ENCODE data around the gene PYROXD2. TPM values are rescaled to one million over a fixed set of nuclear protein-coding genes. Genes with fewer than 3 reads are reported as not detected.

The PYROXD2 gene
- total and polyA plus RNA-seq, 2 of the 8 experiments (the other 6 are each of a cell fraction or from before 2014, with no cell fraction given) = 3.2 to 5.4 TPM

- no peak for TF ChIP-seq CHD2 (IDR thresholded peaks at IDR 0.05; ENCODE audit: low read length)
- no peak for TF ChIP-seq SUZ12 (IDR thresholded peaks at IDR 0.05; ENCODE audit: low read length)
- TF ChIP-seq EGR1 (IDR thresholded peaks at IDR 0.05; ENCODE audit: borderline replicate concordance, low read depth, low read length) = no peak
- no peak for TF ChIP-seq TCF12 (IDR thresholded peaks at IDR 0.05; ENCODE audit: low read depth, low read length)
- no peak for TF ChIP-seq SAP30 (IDR thresholded peaks at IDR 0.05; ENCODE audit: insufficient read depth, insufficient replicate concordance, low read length)
- no peak for TF ChIP-seq GTF2F1 (IDR thresholded peaks at IDR 0.05; ENCODE audit: borderline replicate concordance, low read depth, low read length)
- TF ChIP-seq SIRT6 (IDR thresholded peaks at IDR 0.05; ENCODE audit: low read length) = no peak
- no peak for TF ChIP-seq TEAD4 (IDR thresholded peaks at IDR 0.05; ENCODE audit: low read depth, low read length)
These were observed 44.1 kb upstream of the PYROXD2 start (continued) for GRCh38 chr10:98458809-98459784.

Measured in H1 (cell line).